H1 (cell line): ENCODE data around the gene TVP23A. TPM values are rescaled to one million over a fixed set of nuclear protein-coding genes. Genes with fewer than 3 reads are reported as not detected.
"Not testable (repeated sequence)": the region's sequence is repeated elsewhere in the genome, so short reads cannot be mapped to it uniquely, and the experiment has no call there.

Experiments
- CTCF ChIA-PET: fragments of 300-600 bp; sonication (Branson Sonifier 250); formaldehyde crosslinking; loops from one replicate; lab custom pipeline; 2021; ENCODE audit not compliant: partially characterized antibody; lab: Charles Lee
- POLR2A ChIA-PET: fragments of 300-600 bp; sonication (Branson Sonifier 250); formaldehyde crosslinking; loops from one replicate; lab custom pipeline; 2021; ENCODE audit warnings: inconsistent platforms; ENCODE audit not compliant: partially characterized antibody; lab: Charles Lee
- DNase-seq, 2 experiments: peaks; one replicate each; pipeline versions ENCODE4 v3.0.0 to v3.0.0-alpha.2; 2010 to 2022; ENCODE audit warnings: low spot score in 2 of 2, low read depth in 1 of 2, mixed read lengths in 1 of 2
- FAIRE-seq: peaks from 2 replicates; lab custom pipeline; 2011; peaks lifted over from hg19 to GRCh38; lab: Jason Lieb, UNC
- H2AFZ ChIP-seq: 2 replicates; pipeline ENCODE4 v1.8.1; 2012; ENCODE audit warnings: low read length, inconsistent platforms
- H2AK5ac ChIP-seq: 2 replicates; pipeline ENCODE4 v1.6.1; 2013; ENCODE audit warnings: low read depth, low read length
- H2BK120ac ChIP-seq: replicated peaks from 2 replicates; pipeline ENCODE3; 2013; ENCODE audit warnings: low read depth, low read length, inconsistent platforms
- H2BK12ac ChIP-seq: 2 replicates; pipeline ENCODE4 v1.6.1; 2013; ENCODE audit warnings: low read depth, low read length
- H2BK15ac ChIP-seq: 2 replicates; pipeline ENCODE4 v1.6.1; 2013; ENCODE audit warnings: low read length
- H2BK20ac ChIP-seq: 2 replicates; pipeline ENCODE4 v1.6.1; 2013; ENCODE audit warnings: low read length
- H2BK5ac ChIP-seq: 2 replicates; pipeline ENCODE4 v1.6.1; 2013; ENCODE audit warnings: low read depth, low read length
- H3K14ac ChIP-seq: 2 replicates; pipeline ENCODE4 v1.6.1; 2013; ENCODE audit warnings: inconsistent platforms; ENCODE audit not compliant: insufficient read length
- H3K18ac ChIP-seq: 2 replicates; pipeline ENCODE4 v1.6.1; 2013; ENCODE audit warnings: low read length; ENCODE audit errors: extremely low read depth
- H3K23ac ChIP-seq: 2 replicates; pipeline ENCODE4 v1.6.1; 2013; ENCODE audit warnings: inconsistent platforms; ENCODE audit not compliant: insufficient read length
- H3K23me2 ChIP-seq: 2 replicates; pipeline ENCODE4 v1.6.1; 2013; ENCODE audit warnings: low read depth, low read length
- H3K27ac ChIP-seq: 2 replicates; pipeline ENCODE4 v1.6.1; 2011; ENCODE audit warnings: low read depth, low read length, inconsistent platforms
- H3K27me3 ChIP-seq, 4 experiments: replicated peaks in 1 of 4; 1 replicate in 1 of 4; 2 replicates in 3 of 4; pipeline versions ENCODE4 v1.6.1 to v1.8.1; 2011 to 2013; ENCODE audit warnings: low read length in 3 of 4, mild to moderate bottlenecking in 3 of 4, inconsistent platforms in 2 of 4, mixed read lengths in 2 of 4, moderate library complexity in 1 of 4; ENCODE audit not compliant: control insufficient read depth in 3 of 4, insufficient read depth in 3 of 4; ENCODE audit errors: extremely low read depth in 1 of 4
- H3K36me3 ChIP-seq, 4 experiments: 2 replicates each; pipeline versions ENCODE4 v1.6.1 to v1.8.1; 2011 to 2013; ENCODE audit warnings: mild to moderate bottlenecking in 4 of 4, low read length in 3 of 4, moderate library complexity in 2 of 4, control low read depth in 1 of 4, inconsistent platforms in 1 of 4; ENCODE audit not compliant: insufficient read depth in 4 of 4, control insufficient read depth in 2 of 4
- H3K4ac ChIP-seq: replicated peaks from 2 replicates; pipeline ENCODE3; 2013; ENCODE audit warnings: low read length, low read depth, mixed read lengths, inconsistent platforms; ENCODE audit not compliant: insufficient read length
- H3K4me1 ChIP-seq, 4 experiments: replicated peaks in 1 of 4; 1 replicate in 1 of 4; 2 replicates in 3 of 4; pipeline versions ENCODE4 v1.6.1 to v1.8.1; 2011 to 2013; ENCODE audit warnings: low read length in 3 of 4, inconsistent platforms in 2 of 4, mixed read lengths in 1 of 4; ENCODE audit not compliant: insufficient read depth in 4 of 4, control insufficient read depth in 3 of 4
- H3K4me2 ChIP-seq, 2 experiments: 2 replicates each; pipeline versions ENCODE4 v1.6.1 to v1.8.1; 2011 to 2013; ENCODE audit warnings: low read depth in 2 of 2, low read length in 2 of 2, control low read depth in 1 of 2, inconsistent platforms in 1 of 2, mild to moderate bottlenecking in 1 of 2; ENCODE audit not compliant: insufficient read depth in 1 of 2
- H3K4me3 ChIP-seq, 4 experiments: fragments of 200-600, 300-600 bp in 1 of 4; sonication (generic), shearing (Covaris generic), sonication (Bioruptor Twin) in 1 of 4; 2 replicates each; pipeline versions ENCODE4 v1.5.1 to v1.8.1; 2011 to 2016; ENCODE audit warnings: low read length in 4 of 4, low read depth in 3 of 4, control low read depth in 2 of 4, inconsistent platforms in 2 of 4, mild to moderate bottlenecking in 2 of 4, mixed read lengths in 1 of 4, moderate library complexity in 1 of 4; ENCODE audit not compliant: insufficient read depth in 2 of 4; ENCODE audit errors: extremely low read depth in 1 of 4
- H3K56ac ChIP-seq: replicated peaks from 2 replicates; pipeline ENCODE3; 2013; ENCODE audit warnings: low read depth, mild to moderate bottlenecking, mixed read lengths, low read length, inconsistent platforms; ENCODE audit not compliant: insufficient read length
- H3K79me1 ChIP-seq: 2 replicates; pipeline ENCODE4 v1.6.1; 2013; ENCODE audit warnings: low read depth, low read length, control low read depth
- H3K79me2 ChIP-seq, 2 experiments: 2 replicates each; pipeline versions ENCODE4 v1.6.1 to v1.8.1; 2012 to 2013; ENCODE audit warnings: low read length in 2 of 2, mild to moderate bottlenecking in 2 of 2, inconsistent platforms in 1 of 2; ENCODE audit not compliant: insufficient read depth in 2 of 2, control insufficient read depth in 1 of 2
- H3K9ac ChIP-seq, 4 experiments: replicated peaks in 1 of 4; 1 replicate in 1 of 4; 2 replicates in 3 of 4; pipeline versions ENCODE4 v1.6.1 to v1.8.1; 2011 to 2013; ENCODE audit warnings: low read depth in 3 of 4, low read length in 3 of 4, control low read depth in 2 of 4, mild to moderate bottlenecking in 2 of 4, moderate library complexity in 2 of 4, inconsistent platforms in 1 of 4; ENCODE audit errors: extremely low read depth in 1 of 4
- H3K9me3 ChIP-seq, 2 experiments: 2 replicates each; pipeline versions ENCODE4 v1.6.1 to v1.8.1; 2012 to 2013; ENCODE audit warnings: mild to moderate bottlenecking in 2 of 2, moderate library complexity in 2 of 2, control low read depth in 1 of 2, inconsistent platforms in 1 of 2, low read depth in 1 of 2, low read length in 1 of 2, mixed read lengths in 1 of 2; ENCODE audit not compliant: insufficient read depth in 2 of 2
- H4K20me1 ChIP-seq, 2 experiments: replicated peaks in 1 of 2; 2 replicates each; pipeline versions ENCODE3 to v1.8.1; 2011 to 2013; ENCODE audit warnings: inconsistent platforms in 2 of 2, low read length in 2 of 2, mild to moderate bottlenecking in 1 of 2; ENCODE audit not compliant: insufficient read depth in 2 of 2, control insufficient read depth in 1 of 2
- H4K5ac ChIP-seq: 2 replicates; pipeline ENCODE4 v1.6.1; 2013; ENCODE audit warnings: low read length, low read depth, mixed read lengths, inconsistent platforms; ENCODE audit not compliant: insufficient read length
- H4K8ac ChIP-seq: 2 replicates; pipeline ENCODE4 v1.8.0; 2013; ENCODE audit warnings: mild to moderate bottlenecking, moderate library complexity, low read length, inconsistent platforms; ENCODE audit not compliant: insufficient read depth; ENCODE audit errors: extremely low read depth
- H4K91ac ChIP-seq: replicated peaks from 2 replicates; pipeline ENCODE3; 2013; ENCODE audit warnings: low read length, mixed read lengths, inconsistent platforms; ENCODE audit not compliant: insufficient read length
- WGBS, 2 experiments: shearing (Covaris generic) in 1 of 2; methylation state at CpG; one replicate each; pipeline versions ENCODE4 v1.1.6 to v1.1.7; 2013 to 2015; ENCODE audit warnings: low lambda C conversion rate in 2 of 2, mixed read lengths in 2 of 2, inconsistent platforms in 1 of 2, low coverage in 1 of 2, missing lambda C conversion rate in 1 of 2; ENCODE audit not compliant: insufficient replicate concordance in 2 of 2, insufficient coverage in 1 of 2, insufficient read length in 1 of 2; ENCODE audit errors: extremely low coverage in 1 of 2, missing lambda C conversion rate in 1 of 2; 5-methylcytosine and 5-hydroxymethylcytosine counted together
- polyA plus RNA-seq, 7 experiments: library from polyadenylated mRNA; depleted of rRNA in 3 of 7; stranded (reverse) in 5 of 7; unstranded in 2 of 7; fragments of >200 nt in 5 of 7; fragments of 200-250 nt in 2 of 7; gene quantifications; 1 replicate in 5 of 7; 2 replicates in 1 of 7; 4 replicates in 1 of 7; pipeline versions ENCODE4 v1.2.1 to v1.2.3, GENCODE V29; 2011 to 2013; ENCODE audit warnings: missing spikeins in 2 of 7, mixed read lengths in 2 of 7
- total RNA-seq: library from RNA; stranded (reverse); fragmentation: NEBNext Ultra II Directional; extraction: Animal tissue kit (Norgen Biotek cat#: 25700); gene quantifications from 2 replicates; pipeline ENCODE4 v1.2.1, GENCODE V29; 2021

Gene TVP23A
- total and polyA plus RNA-seq, 2 of the 8 experiments (the other 6 are each of a cell fraction or from before 2014, with no cell fraction given): 2.2 to 3.1 TPM

GRCh38 chr16:10788630-10789029 lies 30.0 kb downstream of the TVP23A start:
- H4K20me1 ChIP-seq, H2BK5ac ChIP-seq, H3K9me3 ChIP-seq, H2BK15ac ChIP-seq, H2BK20ac ChIP-seq, H3K36me3 ChIP-seq, POLR2A ChIA-PET, H3K18ac ChIP-seq, H2BK12ac ChIP-seq, H3K14ac ChIP-seq, H3K56ac ChIP-seq, H2AFZ ChIP-seq, H3K4me2 ChIP-seq, H3K9ac ChIP-seq, H3K79me1 ChIP-seq, H4K5ac ChIP-seq, FAIRE-seq, H4K8ac ChIP-seq, H3K27ac ChIP-seq, H2BK120ac ChIP-seq, CTCF ChIA-PET, H3K4ac ChIP-seq, H3K79me2 ChIP-seq, H3K27me3 ChIP-seq, H3K4me1 ChIP-seq, H2AK5ac ChIP-seq, H3K4me3 ChIP-seq, H3K23ac ChIP-seq, H4K91ac ChIP-seq, H3K23me2 ChIP-seq, DNase-seq: not testable (repeated sequence)
- 87% methylated on average over 4 of the region's 4 CpGs; no CpG with 5 or more reads in 1 of the 2 experiments for WGBS, 2 experiments
